IPS DF 4.7 (cell line): Measurements from ENCODE around the gene WNT7B.

Experiments used
- DNase-seq: peaks from one replicate; pipeline ENCODE4 v3.0.0-alpha.2; 2013; ENCODE audit warnings: low spot score; ENCODE audit errors: extremely low read depth

Gene WNT7B

GRCh38 chr22:45931042-45931441, 45.9 kb downstream of the WNT7B start:
- no peak for DNase-seq

GRCh38 chr22:45930324-45930723, 46.6 kb downstream of the WNT7B start:
- DNase-seq = no peak

- DNase-seq = no peak
These were observed 47.3 kb downstream of the WNT7B start for GRCh38 chr22:45929649-45930048.

- DNase-seq = no peak
These were observed 48.1 kb downstream of the WNT7B start for GRCh38 chr22:45928726-45929368.

- DNase-seq = no peak
These were observed 49.9 kb downstream of the WNT7B start for GRCh38 chr22:45927059-45927458.

GRCh38 chr22:45926433-45926832, 50.5 kb downstream of the WNT7B start:
- DNase-seq = no peak

- no peak for DNase-seq
These were observed 51.1 kb downstream of the WNT7B start for GRCh38 chr22:45925811-45926351.

GRCh38 chr22:45923835-45924234, 53.1 kb downstream of the WNT7B start:
- no peak for DNase-seq

- no peak for DNase-seq
These were observed 53.8 kb downstream of the WNT7B start for GRCh38 chr22:45923212-45923611.

- DNase-seq = no peak
These were observed 54.3 kb downstream of the WNT7B start for GRCh38 chr22:45922661-45923060.

GRCh38 chr22:45922256-45922655, 54.7 kb downstream of the WNT7B start:
- no peak for DNase-seq

- DNase-seq = no peak
These were observed 57.3 kb downstream of the WNT7B start for GRCh38 chr22:45919504-45920286.

- DNase-seq = no peak
These were observed 58.2 kb downstream of the WNT7B start for GRCh38 chr22:45918459-45919370.

- DNase-seq = no peak
These were observed 59.1 kb downstream of the WNT7B start for GRCh38 chr22:45917700-45918458.

GRCh38 chr22:45917146-45917545, 59.8 kb downstream of the WNT7B start:
- DNase-seq = no peak

- no peak for DNase-seq
These were observed 60.4 kb downstream of the WNT7B start for GRCh38 chr22:45916515-45916914.

- no peak for DNase-seq
These were observed 61.1 kb downstream of the WNT7B start for GRCh38 chr22:45915841-45916240.

GRCh38 chr22:45915151-45915550, 61.8 kb downstream of the WNT7B start:
- DNase-seq = no peak

GRCh38 chr22:45914309-45914708, 62.7 kb downstream of the WNT7B start:
- DNase-seq = no peak

- no peak for DNase-seq
These were observed 64.1 kb downstream of the WNT7B start for GRCh38 chr22:45912910-45913309.
